ENCODE results near the gene ACAP3.

The ACAP3 gene

GRCh38 chr1:1343811-1344421, 36.2 kb upstream of the ACAP3 start:
- no peak for DNase-seq

DNA sequence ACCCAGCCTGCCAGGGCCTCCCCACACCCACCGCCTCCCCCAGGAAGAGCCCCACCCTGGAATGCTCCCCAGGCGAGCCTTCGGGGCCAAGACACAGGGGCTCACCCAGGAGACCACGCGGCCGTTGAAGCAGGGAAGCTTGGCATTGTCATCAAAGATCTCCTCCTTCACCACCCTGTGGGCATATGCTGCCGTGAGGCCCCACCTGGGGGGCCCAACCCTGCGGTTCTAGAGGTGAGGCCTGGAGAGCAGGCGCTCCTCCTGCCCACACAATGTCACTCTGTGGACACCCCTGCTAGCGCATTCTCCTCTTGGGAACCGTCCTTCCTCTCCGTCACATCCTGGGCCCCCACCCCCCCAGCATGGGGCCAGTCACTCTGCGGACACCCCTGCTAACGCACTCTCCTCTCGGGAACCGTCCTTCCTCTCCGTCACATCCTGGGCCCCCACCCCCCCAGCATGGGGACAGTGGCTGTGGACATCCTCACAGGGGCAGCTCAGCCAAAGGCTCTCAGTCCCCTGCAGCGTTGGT, 34.9 kb upstream of the ACAP3 start:
- DNase-seq, result no peak

DNA sequence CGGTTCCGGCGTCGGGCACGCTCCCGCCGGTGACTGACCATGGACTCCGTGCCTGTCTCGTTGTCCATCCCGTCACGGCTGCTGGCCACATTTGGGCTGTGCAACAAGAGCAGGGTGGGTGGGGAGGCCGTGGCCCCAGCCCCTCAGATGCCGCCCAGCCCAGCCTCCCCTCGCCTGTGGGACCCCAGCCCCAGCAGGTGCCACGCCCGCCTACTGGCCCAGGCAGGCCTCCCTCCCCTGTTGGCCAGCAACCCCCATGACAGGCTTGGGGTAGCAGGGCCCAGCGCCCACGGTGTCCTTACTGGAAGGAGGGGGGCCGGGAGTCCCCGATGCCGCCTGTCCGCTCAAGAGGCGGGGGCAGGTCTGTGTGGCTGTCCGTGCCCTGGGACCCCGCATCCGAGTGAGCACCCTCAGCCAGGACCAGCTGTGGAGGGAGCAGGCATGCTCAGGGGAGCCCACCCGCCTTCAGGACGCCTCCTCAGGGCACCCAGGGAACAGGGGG, 34.4 kb upstream of the ACAP3 start:
- DNase-seq, result no peak

DNA sequence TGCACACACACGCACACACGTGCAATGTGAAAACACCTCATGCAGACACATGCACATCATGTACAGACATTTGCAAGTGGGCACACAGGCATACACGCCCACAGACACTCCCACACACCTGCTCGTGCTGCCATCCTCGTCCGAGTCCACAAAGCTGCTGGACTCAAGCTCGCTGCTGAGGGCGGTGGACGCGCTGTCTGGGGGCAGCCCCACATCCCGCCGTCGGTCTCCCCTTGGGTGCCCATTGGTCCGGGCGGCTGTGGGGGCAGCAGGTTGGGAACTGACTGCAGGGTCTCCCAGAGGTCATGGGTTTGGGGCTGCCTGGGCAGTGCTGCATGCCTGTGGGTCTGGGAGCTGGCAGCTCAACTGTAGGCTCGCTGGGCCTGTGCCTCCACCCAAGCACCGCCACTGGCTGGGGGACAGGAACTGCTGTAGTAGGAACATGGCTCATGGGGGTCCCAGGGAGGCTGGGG, 33.9 kb upstream of the ACAP3 start:
- no peak for DNase-seq

DNA sequence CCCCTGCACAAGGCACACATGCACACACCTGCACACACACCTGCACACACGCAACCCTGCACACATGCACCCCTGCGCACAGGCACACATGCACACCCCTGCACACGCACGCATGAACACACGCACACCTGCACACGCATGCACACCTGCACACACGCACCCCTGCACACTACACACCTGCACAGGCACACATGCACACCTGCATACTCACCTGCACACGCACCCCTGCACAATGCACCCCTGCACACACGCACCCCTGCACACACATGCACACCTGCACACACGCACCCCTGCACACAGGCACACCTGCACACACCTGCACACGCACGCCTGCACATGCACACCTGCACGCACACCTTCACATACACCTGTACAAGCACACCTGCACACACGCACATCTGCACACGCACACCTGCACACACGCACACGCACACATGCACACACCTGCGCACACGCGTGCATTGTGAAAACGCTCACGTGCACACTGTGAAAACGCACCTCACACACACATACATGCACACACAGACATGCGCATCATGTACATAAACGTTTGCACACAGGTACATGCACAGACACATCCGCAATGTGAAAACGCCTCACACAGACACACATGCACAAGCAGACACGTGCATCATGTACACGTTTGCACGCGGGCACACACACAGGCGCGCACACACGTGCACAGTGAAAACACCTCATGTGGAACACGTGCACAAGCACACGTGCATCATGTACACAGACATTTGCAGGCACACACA, 33.2 kb upstream of the ACAP3 start:
- no peak for DNase-seq

GRCh38 chr1:1340185-1340584, 32.5 kb upstream of the ACAP3 start:
- no peak for DNase-seq

DNA sequence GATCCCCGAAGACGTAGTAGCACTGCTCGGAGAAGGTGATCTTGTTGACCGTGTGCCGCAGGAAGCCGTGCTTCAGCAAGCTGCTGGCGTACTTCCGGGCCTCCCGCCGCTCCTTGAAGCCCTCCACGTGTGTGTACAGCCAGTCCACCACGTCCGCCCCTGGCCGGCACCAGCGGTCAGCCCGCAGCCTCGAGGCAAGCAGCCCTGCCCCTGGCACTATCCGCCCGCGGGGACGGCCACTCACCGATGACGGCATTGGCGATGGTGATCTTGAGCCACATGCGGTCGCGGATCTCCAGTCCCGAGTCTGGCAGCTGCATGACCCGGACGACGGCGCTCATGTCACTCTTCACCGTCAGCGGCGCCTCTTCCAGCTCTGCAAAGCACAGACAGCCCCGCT, 30.5 kb upstream of the ACAP3 start:
- no peak for DNase-seq

- no peak for DNase-seq
Observed at GRCh38 chr1:1337793-1338147, 30.0 kb upstream of the ACAP3 start.

- no peak for DNase-seq
Observed at GRCh38 chr1:1336931-1337792, 29.4 kb upstream of the ACAP3 start.

GRCh38 chr1:1336446-1336845, 28.7 kb upstream of the ACAP3 start:
- DNase-seq, result no peak

- no peak for DNase-seq
Observed at GRCh38 chr1:1335792-1336248, 28.1 kb upstream of the ACAP3 start.

DNA sequence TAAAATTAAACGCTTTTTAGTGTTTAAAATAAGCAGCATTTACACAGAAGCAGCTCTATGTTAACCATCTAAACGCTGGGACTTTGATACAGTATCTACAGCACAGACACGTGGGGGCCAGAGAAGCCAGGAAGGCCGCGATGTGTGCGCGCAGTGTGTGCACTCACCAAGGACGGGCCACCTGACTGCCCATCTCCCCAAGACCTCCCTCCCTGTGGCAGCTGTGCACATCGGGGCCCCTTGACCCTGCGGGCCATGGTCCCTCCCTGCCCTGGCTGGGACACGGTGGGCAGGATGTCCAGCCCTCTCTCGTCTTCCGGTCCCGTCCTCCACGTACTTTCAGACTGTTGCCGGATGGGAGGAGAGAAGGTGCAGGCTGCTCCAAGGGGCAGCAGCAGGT, 27.6 kb upstream of the ACAP3 start:
- DNase-seq, result no peak

DNA sequence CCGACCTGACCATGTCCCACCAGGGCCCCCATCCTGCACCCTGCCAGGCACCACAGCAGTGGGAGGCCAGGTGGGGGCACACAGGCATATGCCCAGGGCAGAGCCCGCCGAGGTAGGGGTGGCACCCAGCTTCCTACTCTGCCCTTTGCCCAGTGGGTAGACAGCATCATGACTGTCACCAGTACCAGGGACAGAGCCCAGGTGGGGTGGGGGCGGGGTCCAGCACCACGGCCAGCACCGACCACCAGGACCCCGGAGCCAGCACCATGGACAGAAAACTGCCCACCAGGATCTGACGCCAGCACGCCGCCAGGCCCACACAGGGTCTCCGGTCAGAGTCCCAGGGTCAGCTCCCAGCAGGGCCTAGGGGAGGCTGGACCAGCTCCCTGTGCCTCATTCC, 27.1 kb upstream of the ACAP3 start:
- DNase-seq, result no peak

DNA sequence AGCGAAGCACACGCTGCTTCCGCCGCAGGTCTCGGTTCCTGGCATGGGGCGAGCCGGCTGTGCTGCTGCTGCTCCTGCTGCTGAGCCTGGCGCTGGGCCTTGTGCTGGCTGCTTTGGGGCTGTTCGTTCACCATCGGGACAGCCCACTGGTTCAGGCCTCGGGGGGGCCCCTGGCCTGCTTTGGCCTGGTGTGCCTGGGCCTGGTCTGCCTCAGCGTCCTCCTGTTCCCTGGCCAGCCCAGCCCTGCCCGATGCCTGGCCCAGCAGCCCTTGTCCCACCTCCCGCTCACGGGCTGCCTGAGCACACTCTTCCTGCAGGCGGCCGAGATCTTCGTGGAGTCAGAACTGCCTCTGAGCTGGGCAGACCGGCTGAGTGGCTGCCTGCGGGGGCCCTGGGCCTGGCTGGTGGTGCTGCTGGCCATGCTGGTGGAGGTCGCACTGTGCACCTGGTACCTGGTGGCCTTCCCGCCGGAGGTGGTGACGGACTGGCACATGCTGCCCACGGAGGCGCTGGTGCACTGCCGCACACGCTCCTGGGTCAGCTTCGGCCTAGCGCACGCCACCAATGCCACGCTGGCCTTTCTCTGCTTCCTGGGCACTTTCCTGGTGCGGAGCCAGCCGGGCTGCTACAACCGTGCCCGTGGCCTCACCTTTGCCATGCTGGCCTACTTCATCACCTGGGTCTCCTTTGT, 26.0 kb upstream of the ACAP3 start:
- DNase-seq, result no peak

- DNase-seq, result no peak
Observed at GRCh38 chr1:1332774-1333480, 25.2 kb upstream of the ACAP3 start.

- no peak for DNase-seq
Observed at GRCh38 chr1:1332031-1332755, 24.5 kb upstream of the ACAP3 start.

GRCh38 chr1:1331068-1331965, 23.6 kb upstream of the ACAP3 start, which contains the start of gene TAS1R3:
TAS1R3 (plus strand) TSS chr1:1331280; CDS start chr1:1331346, 66 bp downstream.
- DNase-seq, result no peak

DNA sequence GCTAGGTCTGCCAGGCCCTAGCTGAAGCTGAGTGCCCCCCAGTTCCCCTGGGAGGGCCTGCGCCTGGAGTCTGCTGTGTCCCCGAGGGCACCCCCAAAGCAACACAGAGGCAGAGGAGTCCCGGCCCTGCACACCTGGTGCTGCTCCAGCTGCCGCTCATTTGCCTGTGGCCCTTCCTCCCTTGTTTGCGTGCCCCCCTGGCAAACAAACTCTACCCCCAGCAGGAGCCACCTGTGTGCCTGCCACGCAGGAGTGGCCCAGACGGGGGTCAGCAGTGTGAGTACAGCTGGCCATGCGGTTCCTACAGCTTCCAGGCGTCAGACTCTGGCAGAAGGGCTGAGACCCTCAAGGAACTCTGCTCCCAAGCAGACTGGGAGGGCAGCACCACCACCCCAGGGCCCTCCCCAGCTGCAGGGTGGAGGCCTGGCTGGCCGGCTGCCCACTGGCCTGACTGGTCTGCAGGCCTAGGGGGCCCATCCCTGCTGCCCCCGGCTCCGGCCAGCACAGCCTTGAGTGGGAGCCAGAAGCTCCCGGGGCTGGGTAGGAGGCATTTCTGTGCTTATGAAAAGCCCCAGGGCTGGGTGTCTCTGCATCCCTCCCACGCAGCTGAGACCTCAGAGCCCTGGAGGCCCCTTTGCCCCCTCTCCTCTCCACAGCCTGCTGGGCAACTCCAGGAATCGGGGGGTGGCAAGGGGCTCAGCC, 22.8 kb upstream of the ACAP3 start:
- DNase-seq, result no peak

Measured in activated effector memory CD4-positive, alpha-beta T cell treated with Interleukin-2 at 50 U/mL for 16 hours (primary cell).